Umbilical cord (tissue), 2 donors: ENCODE results near the gene ERP44. TPM values are rescaled to one million over a fixed set of nuclear protein-coding genes. Genes with fewer than 3 reads are reported as not detected.
"Not testable (repeated sequence)": the region's sequence is repeated elsewhere in the genome, so short reads cannot be mapped to it uniquely, and the experiment has no call there.

Source experiments
- DNase-seq: peaks from one replicate; pipeline ENCODE4 v3.0.0-alpha.2; 2015; ENCODE audit warnings: low spot score
- total RNA-seq: library from RNA; depleted of rRNA; stranded (reverse); fragments of >200 nt; gene quantifications from one replicate; pipeline ENCODE4 v1.2.3, GENCODE V29; 2014; ENCODE audit warnings: low replicate concordance; ENCODE audit not compliant: insufficient read depth

Gene ERP44
- total RNA-seq, 1 donor from 2014 or later: 23.8 TPM

DNA sequence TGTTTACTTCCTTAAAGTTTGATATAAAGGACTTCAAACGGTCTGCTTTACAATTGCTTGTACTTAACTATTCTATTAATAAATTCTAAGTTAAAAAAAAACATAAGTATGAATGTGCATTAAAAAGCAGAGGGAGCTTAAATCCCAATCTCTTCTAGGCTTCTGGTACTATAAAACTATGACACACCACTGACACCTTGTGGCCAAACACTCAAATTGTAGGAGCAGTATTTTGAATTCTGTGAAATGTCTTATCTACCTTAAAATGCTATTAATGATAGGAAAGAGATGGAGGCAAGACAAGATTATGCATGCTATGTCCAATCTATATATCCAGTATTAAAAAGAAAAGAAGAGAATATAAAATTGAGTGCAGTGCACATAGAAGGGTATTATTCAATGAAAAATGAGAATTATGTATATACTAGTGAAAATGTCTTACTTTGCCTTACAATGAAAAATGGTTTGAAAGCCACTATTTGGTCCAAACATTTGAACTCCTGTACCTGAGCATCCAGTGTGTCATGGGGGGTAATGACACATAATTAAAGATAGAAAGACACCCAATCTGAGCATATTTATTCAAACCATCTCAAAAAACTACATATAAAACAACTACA is 87.6 kb downstream of the ERP44 start:
- peak; percentile 13 for DNase-seq

DNA sequence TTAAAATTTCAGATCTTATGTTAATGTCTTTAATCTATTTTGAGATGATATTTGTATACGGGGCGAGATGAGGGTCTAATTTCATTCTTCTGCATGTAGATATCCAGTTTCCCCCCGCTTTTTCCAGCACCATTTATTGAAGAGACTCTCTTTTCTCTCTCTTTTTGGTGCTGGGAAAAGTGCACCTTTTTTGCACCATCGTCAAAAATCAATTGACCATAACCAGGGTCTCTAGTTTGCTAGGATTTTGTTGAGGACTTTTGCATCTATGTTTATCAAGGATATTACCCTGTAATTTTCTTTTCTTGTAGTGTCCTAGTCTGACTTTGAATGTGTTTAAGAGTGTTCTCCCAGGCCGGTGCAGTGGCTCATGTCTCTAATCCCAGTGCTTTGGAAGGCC is 99.0 kb downstream of the ERP44 start:
- no peak for DNase-seq

DNA sequence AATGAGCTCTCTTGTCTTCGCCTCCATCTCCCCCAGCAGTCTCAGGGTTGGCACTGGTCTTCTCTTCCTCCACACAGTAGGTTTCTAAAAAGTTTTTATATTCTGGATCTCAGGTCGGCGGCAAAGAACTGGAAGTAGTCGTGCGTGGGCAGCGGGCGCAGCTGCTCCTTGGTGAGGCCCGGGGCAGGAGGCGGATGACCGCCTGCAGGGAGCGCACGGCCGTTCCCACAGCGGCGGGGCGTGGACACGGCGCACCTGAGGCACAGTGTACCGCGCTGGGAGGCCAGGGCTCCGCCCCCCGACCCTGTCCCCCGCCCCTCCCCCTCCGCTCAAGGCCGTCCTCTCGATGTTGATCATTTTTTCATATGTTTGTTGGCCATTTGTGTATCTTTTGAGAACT is 99.9 kb downstream of the ERP44 start:
- DNase-seq: no peak

DNA sequence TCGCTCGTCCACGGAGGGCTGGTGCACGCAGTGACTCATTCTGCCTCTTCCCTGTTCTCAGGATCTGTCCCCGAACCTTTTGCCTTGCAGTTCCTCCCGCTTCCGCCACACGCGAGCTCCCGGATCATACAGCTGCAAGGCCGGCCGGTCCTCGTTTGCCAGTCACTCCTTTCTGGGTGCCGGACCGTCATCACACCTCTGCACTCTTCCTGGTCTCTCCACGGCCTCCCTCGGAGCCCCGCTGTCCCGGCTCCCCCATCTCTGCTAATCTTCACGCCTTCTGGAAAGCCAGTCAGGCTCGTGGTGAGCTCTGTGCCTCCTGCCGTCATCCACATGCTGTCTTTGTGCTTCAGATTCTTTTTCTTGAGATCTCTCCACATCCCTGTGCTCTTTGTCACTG is 100.5 kb downstream of the ERP44 start:
- DNase-seq: no peak

DNA sequence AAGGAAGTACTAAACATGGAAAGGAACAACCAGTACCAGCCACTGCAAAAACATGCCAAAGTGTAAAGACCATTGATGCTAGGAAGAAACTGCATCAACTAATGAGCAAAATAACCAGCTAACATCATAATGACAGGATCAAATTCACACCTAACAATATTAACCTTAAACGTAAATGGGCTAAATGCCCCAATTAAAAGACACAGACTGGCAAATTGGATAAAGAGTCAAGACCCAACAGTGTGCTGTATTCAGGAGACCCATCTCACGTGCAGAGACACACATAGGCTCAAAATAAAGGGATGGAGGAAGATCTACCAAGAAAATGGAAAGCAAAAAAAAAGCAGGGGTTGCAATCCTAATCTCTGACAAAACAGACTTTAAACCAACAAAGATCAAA is 108.3 kb downstream of the ERP44 start:
- DNase-seq: not testable (repeated sequence)

DNA sequence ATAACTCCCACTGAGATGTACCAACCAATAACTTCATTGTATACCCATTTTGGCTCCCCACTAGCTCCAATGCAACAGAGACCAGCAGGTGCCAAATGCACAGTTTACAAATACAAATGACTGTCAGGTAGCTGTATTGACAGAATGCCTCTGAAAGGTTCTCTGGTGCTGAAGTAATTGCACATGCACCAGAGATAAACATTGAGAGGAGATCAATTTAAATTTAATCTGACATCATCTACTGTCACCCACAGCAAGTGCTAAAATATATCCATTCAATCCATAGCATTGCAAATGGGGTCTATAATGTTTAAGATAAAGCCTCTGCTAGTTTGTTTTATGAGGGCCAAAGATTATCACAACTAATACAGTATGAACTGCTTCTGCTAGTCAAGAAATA is 112.2 kb downstream of the ERP44 start:
- no peak for DNase-seq

DNA sequence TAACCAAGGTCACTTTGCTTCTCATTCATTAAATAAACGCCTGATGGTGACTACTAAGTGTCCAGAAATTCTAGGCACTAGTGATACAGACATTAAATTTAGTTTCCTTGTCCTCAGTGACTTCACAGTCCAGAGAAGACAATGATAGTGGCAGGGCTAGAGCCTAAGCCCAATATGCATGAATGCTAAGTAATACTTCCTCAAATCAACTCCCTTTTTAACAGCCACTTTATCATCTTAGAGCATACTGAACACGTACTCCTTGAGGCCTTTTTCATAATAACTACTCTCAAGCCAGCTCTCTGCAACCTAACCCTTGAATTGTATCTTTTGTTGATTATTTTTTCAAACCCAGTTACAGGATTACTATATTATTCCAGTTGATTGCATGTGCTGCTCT is 118.2 kb downstream of the ERP44 start:
- DNase-seq: no peak

DNA sequence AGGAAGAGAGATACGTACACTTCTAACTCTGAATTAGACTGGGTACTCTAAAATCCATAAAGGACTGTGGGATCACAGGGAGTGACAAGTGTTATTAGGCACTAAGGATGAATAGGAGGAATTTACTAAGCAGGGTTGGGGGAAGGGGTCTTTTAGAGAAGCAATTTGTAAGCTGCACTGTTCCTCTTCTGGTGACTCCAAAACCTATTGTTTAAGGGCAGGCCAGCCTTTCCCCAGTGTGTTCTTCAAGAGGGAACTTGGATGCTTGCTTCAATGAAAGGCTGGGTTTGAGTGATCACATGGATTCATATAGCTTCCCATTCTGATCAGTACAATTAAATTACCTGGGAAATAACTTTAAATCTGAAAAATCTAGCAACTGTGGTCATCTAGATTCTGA is 120.6 kb downstream of the ERP44 start:
- DNase-seq: no peak

DNA sequence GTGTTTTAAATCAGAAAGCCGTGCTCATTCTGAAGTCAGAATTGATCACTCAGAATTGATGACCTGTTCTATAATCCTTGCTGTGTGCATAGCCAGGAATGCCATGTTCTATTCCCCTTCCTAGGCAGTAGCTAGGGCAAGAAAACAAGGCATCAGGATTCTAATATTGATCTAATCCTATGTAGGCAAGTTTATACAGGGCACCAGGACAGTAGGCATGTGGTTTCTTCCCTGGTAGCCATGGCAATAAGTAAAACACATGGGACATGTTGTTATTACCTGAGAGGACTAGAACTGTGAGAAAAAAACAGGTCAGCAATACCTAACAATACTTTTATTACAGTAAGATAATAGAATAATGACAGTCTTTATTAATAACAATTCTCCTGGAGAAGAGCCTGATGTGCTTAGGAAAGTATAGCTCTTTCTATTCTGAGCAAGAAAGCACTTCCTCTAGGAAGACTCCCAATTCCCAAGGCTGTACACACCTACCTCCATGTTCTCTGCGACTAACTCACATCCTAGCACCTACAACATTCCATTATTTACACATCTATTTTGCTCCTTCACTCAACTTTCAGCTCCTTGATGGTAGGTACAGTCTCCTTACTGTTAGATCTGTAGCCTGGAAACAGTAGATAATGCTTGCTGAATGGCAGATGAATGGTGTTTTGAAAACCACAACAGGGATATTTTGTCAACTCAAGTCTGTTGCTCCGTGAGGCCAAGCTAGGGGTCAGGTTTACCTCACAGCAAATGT is 121.6 kb downstream of the ERP44 start:
- DNase-seq: no peak

DNA sequence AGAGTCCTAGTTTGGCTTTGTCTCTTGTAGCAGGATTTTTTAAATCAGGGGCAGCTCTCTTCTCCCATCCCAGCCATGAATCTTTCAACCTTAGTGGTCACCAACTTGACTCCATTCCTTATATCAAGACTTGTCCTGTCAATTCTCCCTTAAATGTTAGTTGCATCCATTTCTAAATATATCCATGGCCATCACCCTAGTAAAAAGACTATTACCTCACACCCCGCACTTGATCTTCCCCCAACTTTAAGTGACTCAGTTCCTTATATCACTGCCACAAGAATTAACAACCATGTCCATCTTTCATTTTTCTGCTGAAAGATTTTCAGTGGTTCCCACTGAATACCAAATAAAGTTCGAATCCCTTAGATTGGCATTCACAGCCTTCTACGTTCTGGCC is 125.3 kb downstream of the ERP44 start:
- DNase-seq: no peak

DNA sequence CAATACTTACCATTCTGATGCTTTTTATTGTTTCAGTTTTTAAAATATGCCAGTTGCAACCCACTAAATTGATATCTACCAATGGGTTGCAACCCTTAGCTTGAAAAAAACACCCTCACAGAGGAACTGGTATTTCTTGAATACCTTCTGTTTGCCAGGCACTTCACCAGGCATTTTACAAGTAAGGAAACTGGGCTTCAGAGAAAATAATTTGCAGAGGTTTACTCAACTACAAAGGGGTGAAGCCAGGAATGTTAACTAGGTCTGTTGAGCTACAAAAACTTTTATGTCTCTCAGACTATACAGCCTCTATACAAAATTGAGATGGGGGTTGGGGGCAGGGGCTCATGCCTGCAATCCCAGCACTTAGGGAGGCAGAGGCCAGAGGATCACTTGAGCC is 127.4 kb downstream of the ERP44 start:
- DNase-seq: no peak

DNA sequence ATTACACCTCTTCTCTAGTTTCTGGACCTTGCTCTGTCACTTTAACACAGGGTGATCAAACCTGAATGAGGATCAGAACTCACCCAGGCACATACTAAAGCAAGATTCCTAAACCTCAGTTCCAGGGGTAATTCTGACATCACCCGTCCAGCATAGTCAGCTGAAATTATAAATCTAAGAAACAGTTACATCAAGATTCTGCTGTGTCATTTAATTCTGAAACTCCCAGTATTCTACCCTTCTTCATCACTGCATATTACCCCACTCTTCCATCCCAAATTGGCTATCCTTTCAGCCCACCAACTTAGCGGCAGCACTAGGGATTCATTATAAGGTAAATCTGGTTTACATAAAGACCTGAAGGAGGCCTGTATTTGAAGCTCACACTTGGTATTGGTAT is 128.3 kb downstream of the ERP44 start:
- no peak for DNase-seq

DNA sequence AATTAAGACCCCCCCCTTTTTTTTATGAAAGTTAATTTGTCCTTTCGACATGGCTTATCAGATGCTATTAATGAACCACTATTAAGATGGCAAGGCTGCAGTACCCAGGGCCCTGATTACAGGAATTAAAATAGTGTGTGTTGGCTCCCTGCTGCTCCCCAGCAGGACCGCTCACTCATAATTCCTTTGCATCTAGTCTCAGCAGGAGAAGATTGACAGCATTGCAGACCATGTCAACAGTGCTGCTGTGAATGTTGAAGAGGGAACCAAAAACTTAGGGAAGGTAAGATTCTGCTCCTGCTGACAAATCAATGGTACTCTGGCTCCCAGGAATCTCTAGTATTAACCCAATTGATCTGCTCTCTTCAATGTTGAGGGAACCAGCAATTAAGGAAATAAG is 131.3 kb downstream of the ERP44 start:
- DNase-seq: no peak

DNA sequence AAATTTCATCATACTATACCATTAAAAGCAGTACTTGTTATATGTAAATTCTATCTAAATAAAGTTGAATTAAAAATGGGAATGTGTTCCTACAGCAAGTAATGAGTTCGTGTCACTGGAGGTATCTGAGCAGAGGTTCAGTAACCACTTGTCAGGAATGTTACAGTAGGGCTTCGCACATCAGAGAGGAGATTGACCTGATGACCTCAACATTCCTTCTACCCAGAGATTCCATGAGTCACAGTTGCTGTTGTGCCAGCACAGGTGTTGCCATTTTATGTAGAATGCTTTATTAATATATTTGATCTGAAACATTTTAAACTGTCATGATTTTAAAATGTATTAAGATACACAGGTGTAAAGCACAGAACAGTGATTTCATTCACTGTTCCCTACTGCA is 132.1 kb downstream of the ERP44 start:
- no peak for DNase-seq

DNA sequence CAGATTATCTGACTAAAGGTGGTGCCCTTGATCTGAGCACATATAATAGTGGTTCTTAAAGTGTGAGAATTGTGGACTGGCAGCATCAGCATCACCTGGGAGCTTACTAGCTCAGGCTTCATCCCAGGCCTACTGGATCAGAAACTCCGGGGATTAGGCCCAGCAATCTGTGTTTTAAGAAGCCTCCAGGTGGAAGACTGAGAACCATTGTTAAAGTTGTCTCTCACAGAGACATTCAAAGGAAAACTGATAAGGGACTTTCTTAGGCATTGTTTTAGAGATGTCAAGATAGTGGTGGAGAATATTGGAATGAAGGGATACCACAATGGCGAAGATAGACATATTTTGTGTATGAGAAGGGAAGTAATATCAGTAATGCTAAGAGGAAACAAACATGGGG is 132.8 kb downstream of the ERP44 start:
- DNase-seq: no peak

DNA sequence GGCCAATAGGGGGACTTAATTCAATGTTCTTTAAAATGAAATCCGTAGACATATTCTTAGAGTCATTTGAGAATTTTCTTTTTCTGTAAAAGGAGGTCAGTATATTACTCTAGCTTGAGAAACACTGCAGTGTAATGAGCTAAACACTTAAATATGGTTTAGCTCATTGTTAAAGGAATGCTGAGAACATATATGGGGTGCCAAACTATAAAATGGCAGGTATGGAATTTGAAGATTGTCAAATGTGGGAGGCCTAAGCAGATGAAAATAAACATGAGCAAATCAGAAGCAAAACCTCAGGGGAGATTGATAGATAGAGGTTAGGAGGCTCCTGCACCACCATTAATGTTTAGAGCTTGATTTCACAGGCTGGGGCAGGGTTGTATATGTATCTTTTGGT is 134.5 kb downstream of the ERP44 start:
- DNase-seq: no peak

DNA sequence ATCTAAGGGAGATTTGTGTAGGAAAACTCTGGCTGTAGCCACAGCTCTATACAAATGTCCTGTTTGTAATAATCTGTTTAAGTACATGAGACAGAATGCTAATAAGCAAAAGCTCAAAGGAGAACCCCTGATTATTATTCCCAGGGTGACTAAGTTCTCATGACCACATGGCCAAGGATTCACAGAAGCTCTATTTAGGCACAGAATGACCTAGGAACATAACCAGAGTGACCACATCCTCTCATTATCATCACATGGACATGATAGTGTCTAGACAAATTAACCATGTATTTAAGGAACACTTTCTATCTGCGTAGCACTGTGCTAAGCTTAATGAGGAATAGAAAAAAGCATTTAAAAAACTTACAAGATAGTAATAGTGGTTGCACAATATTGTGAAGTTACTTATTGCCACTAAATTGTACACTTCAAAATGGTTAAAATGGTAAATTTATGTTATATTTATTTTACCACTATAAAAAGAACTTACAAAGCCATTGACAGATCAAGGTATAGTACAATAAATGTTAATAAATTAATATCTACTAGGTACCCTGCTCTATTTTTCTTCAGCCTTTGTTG is 136.0 kb downstream of the ERP44 start:
- DNase-seq: no peak

DNA sequence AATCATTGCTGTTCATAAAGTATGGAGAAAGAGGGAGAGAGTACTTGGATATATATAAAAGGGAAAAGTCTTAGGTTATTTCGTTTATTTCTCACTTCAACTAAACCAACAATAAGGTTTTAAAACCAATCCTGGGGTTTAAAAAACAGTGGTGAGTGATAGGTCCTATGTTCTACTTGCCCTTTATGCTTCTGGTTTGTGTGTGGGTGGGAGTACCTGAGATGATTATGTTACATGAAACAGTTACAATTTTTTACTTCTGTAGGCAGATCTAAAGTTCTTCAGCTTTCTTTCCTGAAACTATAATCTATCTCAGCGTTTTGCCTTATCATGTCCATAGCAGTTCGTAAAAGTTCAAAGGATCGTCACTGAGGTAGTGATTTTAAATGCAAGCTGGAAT is 143.2 kb downstream of the ERP44 start:
- DNase-seq: no peak

DNA sequence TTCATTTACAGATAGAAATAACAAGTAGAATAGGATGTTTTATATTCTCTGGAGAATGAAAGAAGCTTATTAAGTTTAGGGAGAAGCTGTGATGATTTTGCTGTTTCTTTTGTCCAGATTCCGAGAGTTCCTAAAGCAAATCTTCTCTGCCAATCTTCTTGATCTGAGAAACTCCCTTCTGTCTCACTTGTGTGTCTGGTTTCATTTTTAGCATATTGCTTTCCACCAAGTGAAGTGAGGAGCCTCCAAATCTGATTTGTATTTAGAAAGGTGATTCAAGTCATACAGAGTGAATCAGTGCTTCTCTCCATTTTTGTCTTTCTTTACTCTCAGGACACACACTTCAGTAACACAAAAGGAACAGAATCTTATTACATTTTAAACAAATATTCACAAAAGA is 144.0 kb downstream of the ERP44 start:
- DNase-seq: no peak

DNA sequence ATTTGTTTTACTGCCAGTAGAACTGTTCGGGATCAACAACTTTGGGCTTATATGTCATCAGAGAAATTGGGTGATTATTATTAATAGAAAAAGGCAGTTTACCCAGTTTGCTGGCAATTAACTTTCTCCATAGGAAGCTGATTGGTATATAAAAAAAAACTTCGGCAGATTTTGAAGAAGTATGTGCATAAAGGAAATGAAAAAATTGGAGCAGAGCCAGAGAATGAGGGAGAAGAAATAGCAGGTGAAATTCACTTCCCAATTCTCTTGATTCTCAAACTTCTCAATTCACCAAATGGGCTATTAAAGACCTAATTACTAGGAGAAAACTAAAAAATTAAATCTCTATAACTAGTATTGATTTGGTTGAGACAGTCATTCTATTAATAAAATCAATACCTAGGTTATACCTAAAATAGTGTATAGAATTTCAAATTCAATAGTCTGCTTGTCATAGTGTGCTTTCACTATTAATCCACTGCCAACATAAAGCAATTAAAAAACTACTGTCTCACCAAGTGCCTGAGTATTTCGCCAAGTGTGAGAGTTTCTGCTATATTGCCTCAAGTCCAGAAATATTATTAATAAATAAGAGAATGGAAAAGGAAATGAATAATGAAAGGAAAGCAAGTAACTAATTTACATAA is 144.8 kb downstream of the ERP44 start:
- DNase-seq: no peak

DNA sequence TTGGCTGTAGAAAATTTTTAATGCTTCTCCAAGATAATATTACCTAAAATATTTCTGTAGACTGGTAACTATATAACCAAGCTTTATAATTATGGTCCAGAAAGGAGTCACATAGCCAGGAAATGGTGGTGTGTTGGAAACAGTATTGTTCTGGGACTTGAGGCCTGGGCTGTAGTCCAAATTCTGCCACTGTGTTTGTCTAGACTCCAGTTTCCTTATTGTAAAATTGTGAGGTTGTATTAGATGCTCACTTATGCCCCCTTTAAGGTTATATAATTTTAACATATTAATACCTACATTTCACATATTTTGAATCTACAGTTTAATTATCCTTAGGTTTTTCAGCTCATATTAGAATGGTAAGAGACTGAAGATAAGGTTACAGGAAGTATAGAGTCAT is 149.9 kb downstream of the ERP44 start:
- DNase-seq: peak; percentile 19

DNA sequence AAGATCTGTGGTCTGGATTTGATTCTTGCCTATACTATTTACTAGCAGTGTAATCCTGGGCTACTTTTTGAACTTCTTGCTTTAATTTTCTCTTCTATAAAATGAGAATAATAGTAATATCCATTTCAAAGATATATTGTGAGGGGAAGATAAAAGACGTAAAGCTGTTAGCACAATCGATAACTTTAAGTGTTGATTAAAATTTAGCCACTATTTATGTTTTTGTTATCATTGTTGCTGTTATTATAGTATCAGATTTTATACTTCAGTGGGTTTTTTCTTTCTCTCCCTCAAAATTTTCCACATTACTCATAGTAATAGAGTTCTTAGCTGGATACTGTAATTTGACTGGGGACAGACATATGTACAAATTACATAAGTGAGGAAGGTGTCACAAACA is 150.3 kb downstream of the ERP44 start:
- no peak for DNase-seq

DNA sequence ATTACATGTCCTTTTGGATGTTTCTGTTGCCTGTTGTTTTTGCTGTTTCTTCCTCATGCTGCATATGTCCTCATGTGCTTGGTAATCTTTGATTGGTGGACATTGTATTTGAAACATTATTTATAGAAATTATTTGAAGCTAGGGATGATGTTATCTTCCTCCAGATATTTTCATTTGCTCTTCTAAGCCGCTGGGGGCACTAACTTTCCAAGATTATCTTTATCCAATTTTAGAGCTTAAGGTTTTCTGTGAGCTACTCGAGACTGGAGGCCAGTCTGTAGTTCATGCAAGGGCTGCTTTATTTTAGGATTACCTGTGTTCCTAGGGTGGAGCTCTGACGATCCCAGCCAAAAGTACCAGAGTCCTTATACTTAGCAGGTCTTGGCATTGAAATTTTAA is 151.4 kb downstream of the ERP44 start:
- no peak for DNase-seq
